AG09309 (cell line): ENCODE results near the gene ART5.

Experiments used
- DNase-seq: peaks from one replicate; pipeline ENCODE4 v3.0.0-alpha.2; 2010; ENCODE audit warnings: low read depth
- H3K4me3 ChIP-seq: 2 replicates; pipeline ENCODE4 v1.5.1; 2011; ENCODE audit warnings: mild to moderate bottlenecking, low read depth, low read length, moderate library complexity; ENCODE audit not compliant: control insufficient read depth
- CTCF ChIP-seq: IDR thresholded peaks from 2 replicates; pipeline ENCODE4 v1.5.1; 2011; ENCODE audit warnings: mild to moderate bottlenecking, low read depth, low read length, inconsistent platforms; ENCODE audit not compliant: insufficient read depth, control insufficient read depth; ENCODE audit errors: missing control alignments

ART5 gene

GRCh38 chr11:3675971-3676370 is 34.2 kb upstream of the ART5 start:
- TF ChIP-seq CTCF: no peak
- no peak for DNase-seq
- no peak overlapping the region for H3K4me3 ChIP-seq

GRCh38 chr11:3674189-3674588 is 32.4 kb upstream of the ART5 start:
- no peak for TF ChIP-seq CTCF
- DNase-seq: no peak
- H3K4me3 ChIP-seq: no peak overlapping the region

- TF ChIP-seq CTCF: no peak
- H3K4me3 ChIP-seq: no peak within 1 kb of the TSS
- DNase-seq: no peak
Observed at GRCh38 chr11:3671334-3672254, 29.8 kb upstream of the ART5 start, which contains the start of gene CHRNA10. CHRNA10 (minus strand) TSS chr11:3671384; CDS start chr11:3671312, 72 bp downstream.

- no peak for TF ChIP-seq CTCF
- DNase-seq: no peak
Observed at GRCh38 chr11:3669742-3670183, 28.0 kb upstream of the ART5 start.

GRCh38 chr11:3669128-3669527 is 27.3 kb upstream of the ART5 start:
- no peak overlapping the region for H3K4me3 ChIP-seq
- TF ChIP-seq CTCF: no peak
- no peak for DNase-seq

More at GRCh38 chr11:3669742-3670183, 28.0 kb upstream of the ART5 start:
- H3K4me3 ChIP-seq: no peak overlapping the region

- TF ChIP-seq CTCF: no peak
- no peak for DNase-seq
- no peak overlapping the region for H3K4me3 ChIP-seq
Observed at GRCh38 chr11:3667149-3668035, 25.6 kb upstream of the ART5 start.
